GM18502 (cell line): Measurements from ENCODE around the gene ID1.

Source experiments
- ATAC-seq: cut with Tn5 transposase; IDR thresholded peaks from one replicate; pipeline ENCODE4 v1.9.1; 2021; ENCODE audit warnings: mild to moderate bottlenecking; ENCODE audit not compliant: unreplicated experiment, poor library complexity

The ID1 gene, protein sequence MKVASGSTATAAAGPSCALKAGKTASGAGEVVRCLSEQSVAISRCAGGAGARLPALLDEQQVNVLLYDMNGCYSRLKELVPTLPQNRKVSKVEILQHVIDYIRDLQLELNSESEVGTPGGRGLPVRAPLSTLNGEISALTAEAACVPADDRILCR

GRCh38 chr20:31605031-31605901, at the start of gene ID1:
Gene ID1 (plus strand): TSS chr20:31605289. CDS start chr20:31605388, 99 bp downstream.
- peak; percentile 85 for ATAC-seq

- ATAC-seq: peak; percentile 5
These were observed 45.4 kb upstream of the ID1 start for GRCh38 chr20:31559704-31560093.

DNA sequence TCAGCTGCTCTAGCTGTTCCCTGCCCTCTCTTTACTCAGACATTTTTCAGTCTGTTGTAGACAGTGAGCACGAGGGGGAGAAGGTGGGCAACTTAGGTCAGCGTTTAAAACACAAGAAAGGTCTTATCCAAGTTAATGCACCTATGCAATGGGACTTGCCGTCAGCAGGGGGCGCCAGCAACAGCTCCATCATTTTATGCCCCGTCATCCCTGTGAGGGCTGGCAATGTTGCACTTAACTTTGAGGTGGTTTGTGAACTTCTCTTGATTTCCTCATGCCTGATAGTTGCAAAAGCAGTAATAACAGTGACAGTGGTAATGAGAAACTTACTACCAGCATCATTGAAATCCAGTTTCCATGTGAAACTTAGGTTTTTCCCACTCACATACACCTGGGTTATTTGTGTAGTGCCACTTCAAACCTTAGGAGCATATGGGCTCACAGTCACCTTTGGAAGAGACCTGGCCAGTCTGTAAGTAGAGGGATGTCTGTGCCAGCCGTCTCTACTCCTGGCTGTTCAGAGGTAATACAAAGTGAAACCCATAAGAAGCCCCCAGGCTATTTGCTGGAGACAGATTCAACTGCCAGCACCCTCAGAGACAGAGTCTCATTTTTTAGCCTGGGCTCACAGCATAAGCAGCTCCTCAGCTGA, 44.9 kb upstream of the ID1 start:
- peak; percentile 45 for ATAC-seq

DNA sequence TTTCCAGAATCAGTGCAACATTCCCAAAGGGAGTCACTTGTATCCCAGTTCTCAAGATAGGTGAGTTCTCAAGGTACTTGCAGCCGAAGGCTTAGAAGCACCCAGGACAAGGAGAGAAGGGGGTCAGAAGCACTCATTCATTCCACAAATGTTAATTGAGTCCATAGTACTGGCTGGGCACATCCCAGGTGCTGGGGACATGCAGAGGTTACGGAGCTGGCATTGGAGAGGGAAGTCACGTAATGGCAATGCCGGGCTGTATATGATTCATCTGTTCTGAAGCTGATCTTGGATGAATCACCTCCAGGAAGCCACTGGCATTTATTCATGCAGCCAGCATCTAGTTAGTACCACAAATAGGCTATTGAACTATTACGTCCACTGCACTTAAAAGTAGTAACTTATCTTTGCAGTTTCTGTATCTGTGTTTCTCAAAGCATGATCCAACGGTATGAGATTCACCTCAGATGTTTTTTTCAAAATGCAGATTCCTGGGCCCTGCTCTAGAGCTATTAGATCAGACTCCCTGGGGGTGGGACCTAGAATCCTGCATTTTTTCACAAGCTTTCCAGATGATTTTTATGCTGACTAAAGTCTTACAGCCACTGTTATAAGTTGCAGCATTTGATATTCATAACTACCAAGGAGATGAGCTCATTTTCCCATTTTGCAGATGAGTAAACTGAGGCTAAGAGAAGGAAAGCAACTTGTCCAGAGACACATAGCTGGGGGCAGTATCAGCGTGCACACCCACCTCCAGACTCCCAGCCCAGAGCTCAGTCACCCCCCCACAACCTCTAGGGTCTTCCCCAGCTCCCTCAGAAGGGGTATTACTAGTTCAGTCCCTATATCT, 44.1 kb upstream of the ID1 start:
- no peak for ATAC-seq

DNA sequence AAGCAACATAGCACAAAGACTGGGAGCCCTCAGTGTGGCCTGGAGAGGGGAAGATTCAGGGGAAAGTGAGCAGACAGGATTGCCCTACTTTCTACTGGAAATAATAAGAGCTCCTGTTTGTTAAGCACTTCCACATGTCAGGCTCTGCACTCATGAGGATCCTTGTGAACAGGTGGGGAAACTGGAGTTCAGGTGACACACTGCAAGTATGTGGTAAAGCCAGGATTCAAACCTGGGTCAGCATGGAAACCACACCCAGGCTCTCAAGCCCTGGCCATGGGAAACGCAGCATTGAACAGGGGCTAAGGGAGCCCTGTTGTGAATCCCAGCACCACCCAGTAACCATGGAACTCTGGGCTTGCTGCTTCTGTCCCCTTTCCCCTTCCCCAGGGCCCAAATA, 42.8 kb upstream of the ID1 start:
- ATAC-seq: no peak

DNA sequence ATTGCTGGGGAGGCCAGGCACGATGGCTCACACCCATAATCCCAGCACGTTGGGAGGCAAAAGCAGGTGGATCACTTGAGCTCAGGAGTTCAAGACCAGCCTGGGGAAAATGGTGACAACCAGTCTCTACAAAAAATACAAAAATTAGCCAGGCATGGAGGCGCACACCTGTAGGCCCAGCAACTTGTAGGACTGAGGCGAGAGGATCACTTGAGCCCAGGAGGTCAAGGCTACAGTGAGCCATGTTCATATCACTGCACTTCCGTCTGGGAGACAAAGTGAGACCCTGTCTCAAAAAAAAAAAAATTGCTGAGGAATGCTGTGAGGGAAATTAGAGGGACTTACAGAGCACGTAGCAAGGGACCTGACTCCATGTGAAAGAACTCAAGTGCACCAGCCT, 40.8 kb upstream of the ID1 start:
- no peak for ATAC-seq

DNA sequence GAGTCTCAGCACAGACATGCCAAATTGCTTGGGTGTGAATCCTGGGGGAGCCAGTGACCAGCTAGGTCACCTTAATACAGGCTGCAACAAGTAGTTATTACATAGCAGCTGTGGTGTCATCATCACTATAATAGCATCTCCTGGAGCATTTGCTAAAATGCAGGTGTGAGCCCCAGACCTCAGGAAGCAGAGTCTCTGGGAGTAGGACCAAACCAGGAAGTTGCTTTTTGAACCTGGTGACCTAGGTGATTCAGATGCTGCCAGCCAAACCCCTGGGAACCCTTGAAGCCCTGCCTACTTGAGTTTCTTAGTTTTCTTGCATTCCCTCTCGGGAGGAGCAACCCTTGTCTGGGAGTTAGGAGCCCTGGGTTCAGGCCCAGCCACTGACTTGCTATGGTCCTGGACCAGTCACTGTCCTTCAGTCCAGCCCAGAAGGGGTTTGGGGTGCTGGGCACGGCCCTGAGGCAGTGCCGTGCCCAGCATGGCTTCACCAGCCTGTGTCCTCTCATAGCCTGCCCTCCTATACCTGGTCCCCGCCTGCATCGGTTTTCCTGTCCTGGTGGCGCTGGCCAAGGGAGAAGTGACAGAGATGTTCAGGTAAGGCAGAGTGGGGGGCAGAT, 39.3 kb upstream of the ID1 start:
- ATAC-seq: no peak

GRCh38 chr20:31566319-31566657, 38.8 kb upstream of the ID1 start:
- ATAC-seq: no peak

- ATAC-seq: no peak
These were observed 38.3 kb upstream of the ID1 start for GRCh38 chr20:31566658-31567379.

DNA sequence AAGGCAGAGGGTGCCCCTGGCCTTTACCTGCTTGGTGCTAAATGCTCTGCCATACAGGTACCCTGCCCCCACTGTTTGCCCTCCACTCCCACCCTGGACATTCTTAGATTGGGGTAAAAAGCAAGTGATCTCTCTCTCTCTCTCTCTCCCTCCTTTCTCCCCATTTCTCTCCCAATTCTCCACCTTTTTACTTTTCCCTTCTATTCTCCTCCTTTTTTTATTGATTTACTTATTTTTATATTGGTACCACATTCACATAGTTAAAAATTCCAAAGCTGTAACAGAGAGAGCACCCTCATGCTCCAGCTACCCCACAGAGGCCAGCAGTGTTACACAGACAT, 37.7 kb upstream of the ID1 start:
- ATAC-seq: no peak

DNA sequence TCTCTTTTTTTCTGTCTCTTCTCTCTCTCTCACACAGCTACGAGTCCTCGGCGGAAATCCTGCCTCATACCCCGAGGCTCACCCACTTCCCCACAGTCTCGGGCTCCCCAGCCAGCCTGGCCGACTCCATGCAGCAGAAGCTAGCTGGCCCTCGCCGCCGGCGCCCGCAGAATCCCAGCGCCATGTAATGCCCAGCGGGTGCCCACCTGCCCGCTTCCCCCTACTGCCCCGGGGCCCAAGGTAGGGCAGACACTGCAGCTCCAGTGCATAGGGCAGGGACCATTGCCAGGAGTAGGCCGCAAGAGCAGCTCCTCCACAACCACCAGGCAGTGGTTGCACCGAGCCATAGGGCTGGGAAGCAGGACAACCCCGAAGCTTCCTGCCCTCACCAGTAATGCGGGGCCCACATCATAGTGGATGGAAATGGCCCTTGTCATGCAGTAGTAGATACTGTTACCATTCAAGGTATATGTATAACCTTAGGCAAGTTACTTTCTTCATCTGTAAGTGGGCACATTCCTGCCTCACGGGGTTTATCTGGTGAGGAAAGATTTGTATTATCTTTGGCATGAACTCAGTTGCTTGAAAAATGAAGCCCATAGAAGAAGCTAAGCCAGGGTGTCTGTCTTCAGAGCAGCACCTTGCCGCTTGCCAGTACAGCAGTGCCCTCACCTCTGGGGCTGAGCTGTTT, 36.9 kb upstream of the ID1 start:
- ATAC-seq: no peak

DNA sequence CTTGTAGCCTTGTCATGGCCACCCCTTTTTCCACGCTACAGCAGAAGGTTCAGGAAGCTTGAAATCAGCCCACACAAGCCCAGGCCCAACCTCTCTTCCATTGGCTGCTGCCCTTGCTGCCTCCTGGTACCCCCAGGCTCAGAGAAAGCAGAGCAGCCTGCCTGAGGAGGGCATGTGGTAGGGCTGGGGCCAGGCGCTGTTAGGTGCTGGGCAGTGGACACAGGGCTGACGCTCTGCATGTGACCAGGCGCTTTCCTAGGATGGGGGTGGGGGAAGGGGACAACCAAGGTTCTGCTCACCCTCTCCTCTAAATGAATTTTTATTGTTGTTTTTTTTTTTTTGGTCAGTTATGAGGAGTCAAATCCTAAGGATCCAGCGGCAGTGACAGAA, 36.3 kb upstream of the ID1 start:
- ATAC-seq: no peak

DNA sequence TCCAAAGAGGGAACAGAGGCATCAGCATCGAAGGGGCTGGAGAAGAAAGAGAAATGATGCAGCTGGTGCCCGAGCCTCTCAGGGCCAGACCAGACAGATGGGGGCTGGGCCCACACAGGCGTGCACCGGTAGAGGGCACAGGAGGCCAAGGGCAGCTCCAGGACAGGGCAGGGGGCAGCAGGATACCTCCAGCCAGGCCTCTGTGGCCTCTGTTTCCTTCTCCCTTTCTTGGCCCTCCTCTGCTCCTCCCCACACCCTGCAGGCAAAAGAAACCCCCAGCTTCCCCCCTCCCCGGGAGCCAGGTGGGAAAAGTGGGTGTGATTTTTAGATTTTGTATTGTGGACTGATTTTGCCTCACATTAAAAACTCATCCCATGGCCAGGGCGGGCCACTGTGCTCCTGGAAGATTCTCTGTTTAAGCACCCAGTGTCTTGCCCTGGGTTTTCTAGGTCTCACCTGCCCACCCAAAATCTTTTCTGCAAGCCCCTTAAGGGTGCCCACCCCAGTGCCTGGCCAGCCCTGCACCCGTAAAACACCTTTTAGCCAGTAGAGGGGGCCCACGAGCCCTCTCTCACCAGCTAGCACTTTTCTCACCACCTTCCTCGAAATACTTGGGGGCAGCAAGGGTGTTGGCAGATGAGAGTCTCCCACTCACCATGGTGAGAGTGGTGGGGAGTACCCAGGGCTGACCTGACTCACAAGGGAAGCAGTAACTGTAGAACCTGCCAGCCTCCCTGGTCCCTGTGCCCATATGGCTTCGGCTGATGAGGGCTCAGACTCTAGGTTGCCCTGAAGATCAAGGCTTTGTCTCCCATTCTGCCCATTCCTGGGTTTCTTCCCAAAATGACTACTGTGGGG, 35.7 kb upstream of the ID1 start:
- no peak for ATAC-seq

GRCh38 chr20:31570021-31570463, 35.0 kb upstream of the ID1 start:
- no peak for ATAC-seq

GRCh38 chr20:31570735-31571617, 34.1 kb upstream of the ID1 start:
- ATAC-seq: no peak

GRCh38 chr20:31572042-31572700, 32.9 kb upstream of the ID1 start:
- ATAC-seq: no peak
